Smooth muscle cell (in vitro differentiated cells): ENCODE data around the gene ITGB1BP1. TPM values are rescaled to one million over a fixed set of nuclear protein-coding genes. Genes with fewer than 3 reads are reported as not detected.

ENCODE experiments used
- DNase-seq: peaks from one replicate; lab custom pipeline; 2025; ENCODE audit not compliant: unreplicated experiment; lab: John Stamatoyannopoulos, UW
- H2AFZ ChIP-seq: fragments of 200-600 bp; sonication (generic); 2 replicates; pipeline ENCODE4 v1.6.0; 2016; ENCODE audit warnings: antibody characterized with exemption, low read depth, mild to moderate bottlenecking
- H3F3A ChIP-seq: fragments of 200-600 bp; sonication (generic); 2 replicates; pipeline ENCODE4 v1.6.0; 2017; ENCODE audit warnings: antibody characterized with exemption, low read depth
- H3K27ac ChIP-seq: fragments of 200-600 bp; sonication (generic); 2 replicates; pipeline ENCODE4 v1.5.1; 2016; ENCODE audit warnings: low read depth, mild to moderate bottlenecking
- H3K27me3 ChIP-seq: fragments of 200-600 bp; sonication (generic); 2 replicates; pipeline ENCODE4 v1.6.1; 2016; ENCODE audit warnings: low read depth, mild to moderate bottlenecking
- H3K36me3 ChIP-seq: fragments of 200-600 bp; sonication (generic); 2 replicates; pipeline ENCODE4 v1.5.1; 2016; ENCODE audit warnings: low read depth
- H3K4me1 ChIP-seq: fragments of 200-600 bp; sonication (generic); 2 replicates; pipeline ENCODE4 v1.5.1; 2016; ENCODE audit warnings: low read depth
- H3K4me2 ChIP-seq: fragments of 200-600 bp; sonication (generic); 2 replicates; pipeline ENCODE4 v1.6.0; 2016; ENCODE audit warnings: mild to moderate bottlenecking
- H3K4me3 ChIP-seq: fragments of 200-600 bp; sonication (generic); 2 replicates; pipeline ENCODE4 v1.5.1; 2016; ENCODE audit warnings: mild to moderate bottlenecking
- H3K79me2 ChIP-seq: fragments of 200-600 bp; sonication (generic); 2 replicates; pipeline ENCODE4 v1.6.0; 2016; ENCODE audit warnings: low read depth, mild to moderate bottlenecking
- H3K9ac ChIP-seq: fragments of 200-600 bp; sonication (generic); 2 replicates; pipeline ENCODE4 v1.6.0; 2016; ENCODE audit warnings: low read depth
- H3K9me3 ChIP-seq: fragments of 200-600 bp; sonication (generic); replicated peaks from 2 replicates; pipeline ENCODE4 v1.5.1; 2016; ENCODE audit warnings: low read depth
- H4K20me1 ChIP-seq: fragments of 200-600 bp; sonication (generic); 2 replicates; pipeline ENCODE4 v1.6.0; 2016; ENCODE audit warnings: low read depth
- CTCF ChIP-seq: fragments of 200-600 bp; sonication (generic); IDR thresholded peaks from 2 replicates; pipeline ENCODE4 v1.5.1; 2017; ENCODE audit warnings: borderline replicate concordance, mild to moderate bottlenecking, antibody characterized with exemption; ENCODE audit not compliant: insufficient read depth, poor library complexity, severe bottlenecking
- WGBS: methylation state at CpG from one replicate; pipeline ENCODE4 v1.1.7; 2016; ENCODE audit warnings: low lambda C conversion rate; 5-methylcytosine and 5-hydroxymethylcytosine counted together
- polyA plus RNA-seq: library from polyadenylated mRNA; unstranded; fragments of >200 nt; fragmentation: Nextera tagmentation; extraction: Ambion mirVana; gene quantifications from 2 replicates; pipeline ENCODE4 v1.2.1, GENCODE V29; 2016
- total RNA-seq: library from RNA; depleted of rRNA; stranded (reverse); fragments of >200 nt; gene quantifications from 2 replicates; pipeline ENCODE4 v1.2.3, GENCODE V29; 2014

ITGB1BP1 gene
- total and polyA plus RNA-seq, 2 experiments from 2014 or later: 53.9 to 138 TPM

GRCh38 chr2:9467687-9468086 lies 44.4 kb upstream of the ITGB1BP1 start:
- Histone ChIP-seq H3K9me3 (no peaks in the 10 kb centered on the region), H3K4me1 (no peaks in the 10 kb centered on the region), H4K20me1 (no peaks in the 10 kb centered on the region), H3K79me2 (no peaks in the 10 kb centered on the region), H3K4me2 (no peak overlapping the region), H2AFZ (no peak overlapping the region), H3K4me3 (no peak overlapping the region), H3K27ac (no peak overlapping the region), H3K36me3 (no peaks in the 10 kb centered on the region), H3K9ac (no peak overlapping the region), H3F3A (peaks cover 4% of the 10 kb centered on the region), H3K27me3 (no peaks in the 10 kb centered on the region)
- TF ChIP-seq CTCF: no peak
- DNase-seq: no peak
- WGBS: 96% methylated on average over 10 of the region's 10 CpGs

DNA sequence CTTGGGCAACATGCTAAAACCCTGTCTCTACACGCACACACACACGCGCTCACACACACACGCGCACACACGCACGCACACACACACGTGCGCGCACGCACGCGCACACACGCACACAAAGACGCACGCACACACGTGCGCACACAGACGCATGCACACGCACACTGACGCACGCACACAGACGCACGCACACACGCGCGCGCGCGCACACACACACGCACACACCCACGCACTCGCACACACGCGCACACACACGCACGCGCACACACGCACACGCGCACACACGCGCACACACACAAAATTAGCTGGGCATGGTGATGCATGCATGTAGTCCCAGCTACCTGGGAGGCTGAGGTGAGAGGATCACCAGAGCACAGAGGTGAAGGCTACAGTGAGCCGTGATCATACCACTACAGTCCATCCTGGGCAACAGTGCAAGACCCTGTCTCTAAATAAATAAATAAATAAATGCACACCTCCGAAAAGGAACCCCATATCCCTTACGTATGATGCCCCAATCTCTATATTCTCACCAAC lies 42.9 kb upstream of the ITGB1BP1 start:
- 87% methylated on average over 21 of the region's 46 CpGs for WGBS
- no peak overlapping the region for H2AFZ ChIP-seq
- no peaks in the 10 kb centered on the region for H3K4me1 ChIP-seq
- no peak overlapping the region for H3K4me3 ChIP-seq
- H3K27me3 ChIP-seq: no peaks in the 10 kb centered on the region
- no peaks in the 10 kb centered on the region for H3F3A ChIP-seq
- no peaks in the 10 kb centered on the region for H3K79me2 ChIP-seq
- TF ChIP-seq CTCF: no peak
- H3K4me2 ChIP-seq: no peak overlapping the region
- DNase-seq: no peak
- no peaks in the 10 kb centered on the region for H3K36me3 ChIP-seq
- H4K20me1 ChIP-seq: no peaks in the 10 kb centered on the region
- H3K9ac ChIP-seq: no peak overlapping the region
- no peaks in the 10 kb centered on the region for H3K9me3 ChIP-seq
- no peak overlapping the region for H3K27ac ChIP-seq

DNA sequence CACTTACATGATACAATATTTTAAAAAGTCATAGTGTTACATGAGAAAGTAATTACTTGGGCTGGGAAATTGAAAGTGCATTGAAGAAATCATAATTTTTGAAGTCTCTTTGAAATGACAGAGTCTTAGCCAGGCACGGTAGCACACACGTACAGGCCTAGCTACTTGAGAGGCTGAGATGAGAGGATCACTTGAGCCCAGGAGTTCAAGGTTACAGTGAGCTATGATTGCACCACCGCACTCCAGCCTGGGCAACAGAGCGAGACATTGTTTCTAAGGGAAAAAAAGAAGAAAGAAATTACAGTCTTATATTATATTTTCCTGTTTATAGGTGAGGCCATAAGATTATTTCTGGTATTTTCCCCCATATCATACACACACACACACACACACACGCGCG lies 41.8 kb upstream of the ITGB1BP1 start:
- no peak for DNase-seq
- 81% methylated on average over 7 of the region's 7 CpGs for WGBS

More for the DNA sequence above, 41.8 kb upstream of the ITGB1BP1 start:
- Histone ChIP-seq H3F3A (no peaks in the 10 kb centered on the region), H3K4me2 (no peak overlapping the region), H4K20me1 (no peaks in the 10 kb centered on the region), H3K79me2 (no peaks in the 10 kb centered on the region), H3K27me3 (no peaks in the 10 kb centered on the region), H3K4me1 (no peaks in the 10 kb centered on the region), H2AFZ (no peak overlapping the region), H3K9me3 (no peaks in the 10 kb centered on the region), H3K9ac (no peak overlapping the region), H3K4me3 (no peak overlapping the region), H3K27ac (no peak overlapping the region), H3K36me3 (no peaks in the 10 kb centered on the region)
- no peak for TF ChIP-seq CTCF
